SKM-1 (cell line): ENCODE measurements around the gene SLC47A2.
A peak's percentile ranks its signal among the peaks of the same experiment; 100 is the strongest.

Experiments used
- DNase-seq: peaks from one replicate; lab custom pipeline; 2025; ENCODE audit not compliant: unreplicated experiment; lab: John Stamatoyannopoulos, UW

The SLC47A2 gene

DNA sequence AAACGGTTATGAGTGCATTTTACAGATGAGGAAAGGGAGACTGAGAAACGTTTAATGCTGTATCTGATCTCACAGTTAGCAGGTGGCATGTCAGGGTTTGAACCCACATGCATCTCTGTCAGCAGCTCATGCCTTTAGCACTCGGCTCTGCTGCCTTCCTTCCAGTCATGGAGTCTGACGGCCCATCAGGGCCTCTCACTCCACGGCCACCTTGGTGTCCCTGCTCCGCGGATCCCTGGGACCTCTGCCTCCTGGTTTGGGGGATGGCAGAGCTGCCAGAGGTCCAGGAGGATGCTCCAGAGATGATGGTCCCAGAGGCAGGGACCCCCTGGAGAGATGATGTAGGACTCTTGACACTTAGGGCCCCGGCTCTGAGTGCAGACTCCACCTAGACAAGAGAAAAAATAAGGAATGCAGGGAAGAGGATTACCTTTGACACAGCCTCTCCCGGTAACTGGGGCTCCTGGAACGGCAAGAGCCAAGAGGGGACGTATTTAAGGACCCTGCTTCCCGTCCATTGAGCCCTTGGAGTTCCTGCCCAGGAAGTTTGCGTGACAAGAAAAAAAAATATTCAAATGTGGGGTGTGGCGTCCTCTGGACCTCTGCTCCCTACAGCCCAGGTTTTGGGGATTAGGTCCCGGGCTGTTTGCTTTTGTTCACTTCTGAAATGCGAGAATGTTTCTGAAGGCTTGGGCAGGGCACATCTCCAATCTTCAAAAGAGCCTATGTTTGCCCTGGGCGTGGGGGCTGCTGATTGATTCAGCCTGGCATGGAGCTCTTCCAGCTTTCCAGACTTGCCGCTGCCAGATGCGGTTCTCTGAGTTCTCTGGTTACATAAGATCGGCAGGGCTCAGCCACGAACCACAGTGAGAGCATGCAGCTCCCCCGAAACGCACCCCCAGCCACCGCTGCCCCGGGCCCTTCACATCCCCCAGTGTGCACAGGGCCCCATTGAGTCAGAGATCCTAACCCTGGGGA lies 31.7 kb upstream of the SLC47A2 start, which contains the start of gene ALDH3A1:
Gene ALDH3A1, minus strand, starts transcription at position 470 of the 978 bp plus-strand sequence. CDS start 3,169 bp downstream, outside the sequence.
- no peak for DNase-seq

DNA sequence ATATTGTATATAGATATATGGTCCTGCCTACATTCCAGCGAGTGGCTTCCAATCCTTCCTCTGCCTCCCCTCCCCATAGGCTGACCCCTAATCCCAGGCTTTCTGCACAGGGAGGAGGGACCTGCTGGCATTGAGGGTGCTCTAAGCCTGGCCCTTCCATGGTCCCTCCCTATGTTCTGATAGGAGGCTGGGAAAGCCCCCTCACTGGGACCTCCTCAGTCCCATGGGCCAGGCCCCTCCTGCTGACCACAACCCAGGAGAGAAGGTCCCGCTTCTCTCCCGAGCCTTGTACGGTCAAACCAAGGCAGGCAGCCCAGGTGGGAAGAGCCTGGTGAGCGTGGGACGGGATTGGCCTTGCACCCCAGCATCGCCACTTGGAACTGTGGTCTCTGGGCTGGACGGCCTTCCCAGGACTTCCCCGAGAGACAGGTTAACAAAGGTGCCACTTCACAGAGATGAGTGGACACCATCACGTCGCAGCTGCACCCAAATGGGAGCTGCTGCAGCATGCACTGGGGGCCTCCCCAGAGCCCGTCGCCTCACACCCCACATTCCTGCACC lies 30.9 kb upstream of the SLC47A2 start:
- no peak for DNase-seq

DNA sequence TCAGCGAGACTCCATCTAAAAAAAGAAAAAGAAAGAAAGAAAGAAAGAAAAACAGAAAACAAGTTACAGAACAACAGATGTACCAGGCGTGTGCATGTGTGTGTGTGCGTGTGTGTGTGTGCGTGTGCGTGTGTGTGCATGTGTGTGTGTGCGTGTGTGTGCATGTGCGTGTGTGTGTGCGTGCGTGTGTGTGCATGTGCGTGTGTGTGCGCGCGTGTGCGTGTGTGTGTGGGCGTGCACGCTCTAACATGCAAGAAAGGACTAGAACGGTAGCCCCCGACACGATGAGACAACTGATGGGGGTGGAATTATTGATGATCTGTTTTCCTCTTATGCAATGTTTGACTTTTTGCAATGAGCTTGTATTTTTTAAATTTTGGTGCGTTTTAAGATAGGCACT lies 30.1 kb upstream of the SLC47A2 start:
- DNase-seq: no peak

DNA sequence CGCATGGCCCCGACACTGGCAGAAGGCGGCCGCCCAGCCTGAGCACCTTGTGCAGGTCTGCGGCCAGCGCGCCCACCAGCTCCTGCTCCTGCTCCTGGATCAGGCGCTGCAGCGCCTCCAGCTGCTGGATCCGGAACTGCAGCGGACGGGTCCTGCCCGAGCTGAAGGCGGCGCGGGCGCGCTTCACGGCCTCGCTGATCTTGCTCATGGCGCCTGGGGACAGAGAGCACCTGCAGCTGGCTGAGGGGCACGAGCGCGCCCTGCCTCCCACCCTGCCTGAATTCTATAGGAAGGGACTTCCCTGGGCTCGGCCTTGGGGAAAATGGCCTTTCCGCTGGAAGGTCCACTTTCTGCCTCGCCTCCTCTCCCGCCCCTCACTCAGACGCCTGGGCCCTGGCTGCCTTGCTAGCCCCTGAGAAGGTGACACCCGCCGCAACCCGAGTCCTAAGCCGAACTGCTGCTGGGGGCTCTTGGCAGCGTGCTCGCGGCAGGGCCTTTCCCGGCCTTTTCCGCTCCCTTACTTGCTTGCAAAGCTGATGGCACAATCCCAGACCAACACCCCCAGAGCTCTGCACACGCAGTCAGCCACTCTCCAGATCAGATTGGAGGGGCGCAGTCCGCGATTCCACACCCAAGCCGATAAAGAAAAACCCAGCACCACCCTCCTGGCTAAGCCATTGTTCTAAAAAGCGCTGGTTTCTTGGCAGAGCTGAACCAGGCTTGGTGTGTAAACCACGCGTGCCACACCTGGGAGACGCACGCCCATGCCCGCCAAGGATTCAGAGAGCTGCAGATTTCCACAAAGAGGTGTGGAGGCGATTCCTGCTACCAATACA lies 28.8 kb upstream of the SLC47A2 start:
- DNase-seq: peak; percentile 40

DNA sequence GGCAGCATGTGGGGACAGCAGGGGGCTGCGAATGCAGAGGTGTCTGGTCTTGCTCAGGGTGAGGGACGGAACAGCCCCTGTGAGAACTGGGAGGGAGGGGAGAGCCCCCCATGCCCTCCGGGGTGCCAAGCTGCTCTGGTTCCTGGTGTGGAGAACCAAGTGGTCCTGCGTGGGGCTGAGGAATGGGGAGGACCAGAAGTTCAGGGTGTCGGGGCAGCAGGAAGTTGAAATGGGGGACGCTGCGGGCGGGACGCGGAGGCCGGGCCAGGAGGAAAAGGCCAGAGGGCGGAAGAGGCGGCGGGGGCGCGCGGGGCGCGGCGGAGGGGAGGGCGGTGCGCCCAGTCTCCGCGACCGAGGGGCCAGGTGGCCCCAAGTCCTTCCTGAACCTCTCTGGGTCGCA lies 28.1 kb upstream of the SLC47A2 start:
- no peak for DNase-seq

DNA sequence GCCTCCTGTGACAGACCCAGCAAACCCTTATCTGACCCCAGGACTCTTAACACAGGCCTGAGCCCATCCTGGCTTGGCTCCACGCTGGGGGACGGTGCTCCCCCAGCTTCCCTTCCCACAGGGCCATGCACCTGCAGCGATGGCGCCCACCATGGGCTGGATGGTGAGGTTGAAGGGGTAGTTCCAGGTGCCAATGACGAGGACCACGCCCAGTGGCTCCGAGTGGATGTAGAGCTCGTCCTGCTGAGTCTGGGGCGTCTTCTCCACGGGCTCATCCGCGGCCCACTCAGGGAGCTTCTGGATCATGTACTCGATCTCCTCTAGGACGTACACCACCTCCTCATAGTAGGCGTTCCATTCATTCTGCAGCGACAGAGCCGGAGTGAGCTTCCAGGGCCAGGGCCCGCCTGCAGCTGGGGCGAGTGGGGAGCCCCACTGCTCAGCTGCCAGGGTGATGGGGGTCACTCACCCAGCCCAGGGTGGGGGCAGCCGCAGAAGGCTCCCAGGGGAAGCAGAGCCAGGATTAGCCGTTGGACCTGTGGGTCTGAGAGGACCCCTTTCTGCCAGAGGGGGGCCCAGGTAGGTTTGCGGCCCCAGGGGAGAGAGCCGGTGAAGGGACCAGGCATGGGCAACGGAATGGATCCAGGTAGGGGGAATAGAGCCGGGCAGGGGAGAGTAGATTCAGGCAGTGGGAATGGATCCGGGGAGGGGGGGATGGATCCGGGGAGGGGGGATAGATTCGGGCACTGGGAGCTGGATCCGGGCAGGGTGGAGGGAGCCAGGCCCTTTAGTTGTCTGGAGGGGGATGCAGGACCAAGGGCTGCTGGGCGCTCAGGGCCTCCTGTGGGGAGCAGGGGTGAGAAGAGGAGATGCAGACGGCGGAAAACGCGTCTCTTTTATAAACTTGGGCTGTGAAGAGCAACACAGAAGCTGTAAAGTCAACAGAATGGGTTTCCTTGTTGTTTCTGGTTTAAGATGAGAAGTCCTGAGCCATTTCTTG lies 27.0 kb upstream of the SLC47A2 start:
- DNase-seq: no peak

DNA sequence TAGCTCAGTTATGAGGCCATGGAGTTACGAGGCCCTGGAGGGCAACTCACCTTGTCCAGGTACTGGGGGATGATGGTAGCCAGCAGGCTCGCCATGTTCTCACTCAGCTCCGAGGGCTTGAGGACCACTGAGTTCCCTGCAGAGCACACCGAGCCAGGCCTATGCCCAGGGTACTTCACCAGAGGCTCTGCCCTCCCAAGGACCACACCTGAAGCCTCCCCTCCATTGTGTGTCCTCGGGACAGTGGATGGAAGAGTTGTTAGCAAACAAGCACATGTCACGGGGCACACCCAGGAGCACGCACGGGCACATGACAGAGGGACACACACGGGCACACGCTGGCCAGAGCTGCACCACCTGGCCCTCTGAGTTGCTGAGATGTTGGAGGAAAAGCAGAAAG lies 26.1 kb upstream of the SLC47A2 start:
- no peak for DNase-seq

DNA sequence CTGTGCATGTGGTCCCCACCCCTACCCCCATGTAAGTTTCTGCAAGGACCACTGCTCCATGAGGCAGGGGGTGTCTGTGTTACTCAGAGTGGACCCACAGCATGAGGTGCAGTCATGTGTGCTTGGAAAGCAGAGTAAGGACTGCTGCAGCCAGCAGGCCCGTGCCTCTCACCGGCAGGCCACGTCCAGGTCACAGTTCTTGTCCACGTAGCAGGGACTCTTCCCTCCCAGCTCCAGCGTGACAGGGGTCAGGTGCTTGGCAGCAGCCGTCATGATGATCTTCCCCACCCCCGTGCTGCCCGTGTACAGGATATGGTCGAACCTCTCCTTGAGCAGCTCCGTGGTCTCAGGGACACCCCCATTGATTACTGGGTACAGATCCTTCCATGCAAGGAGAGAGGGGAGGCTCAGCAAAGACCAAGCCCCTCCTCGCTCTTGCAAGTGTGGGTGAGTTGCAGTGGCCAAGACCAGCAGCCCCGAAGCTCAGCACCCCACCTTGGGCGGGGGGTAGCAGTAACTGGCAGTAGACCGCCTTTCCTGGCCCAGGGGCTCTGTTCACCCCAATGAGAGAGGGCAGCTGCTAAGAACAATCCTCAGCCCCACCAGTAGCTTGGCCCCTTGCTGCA lies 25.6 kb upstream of the SLC47A2 start:
- no peak for DNase-seq

DNA sequence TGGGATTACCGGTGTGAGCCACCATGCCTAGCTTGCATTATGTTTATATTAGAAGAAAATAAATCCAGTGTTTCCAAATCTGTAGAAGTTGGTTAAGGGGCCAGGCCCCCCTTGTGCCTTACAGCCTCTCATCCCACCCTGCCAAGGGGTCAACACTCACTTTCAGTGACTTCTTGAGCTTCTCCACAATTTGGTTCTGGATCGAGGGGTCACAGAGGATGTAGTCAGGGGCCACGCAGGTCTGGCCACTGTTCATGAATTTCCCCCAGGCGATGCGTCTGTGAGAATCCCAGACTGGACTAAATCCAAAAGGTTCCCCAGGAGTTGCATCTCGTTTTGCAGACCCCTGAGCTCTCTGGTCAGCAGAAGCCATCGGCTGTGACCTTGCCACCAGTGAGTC lies 24.5 kb upstream of the SLC47A2 start:
- DNase-seq: no peak

DNA sequence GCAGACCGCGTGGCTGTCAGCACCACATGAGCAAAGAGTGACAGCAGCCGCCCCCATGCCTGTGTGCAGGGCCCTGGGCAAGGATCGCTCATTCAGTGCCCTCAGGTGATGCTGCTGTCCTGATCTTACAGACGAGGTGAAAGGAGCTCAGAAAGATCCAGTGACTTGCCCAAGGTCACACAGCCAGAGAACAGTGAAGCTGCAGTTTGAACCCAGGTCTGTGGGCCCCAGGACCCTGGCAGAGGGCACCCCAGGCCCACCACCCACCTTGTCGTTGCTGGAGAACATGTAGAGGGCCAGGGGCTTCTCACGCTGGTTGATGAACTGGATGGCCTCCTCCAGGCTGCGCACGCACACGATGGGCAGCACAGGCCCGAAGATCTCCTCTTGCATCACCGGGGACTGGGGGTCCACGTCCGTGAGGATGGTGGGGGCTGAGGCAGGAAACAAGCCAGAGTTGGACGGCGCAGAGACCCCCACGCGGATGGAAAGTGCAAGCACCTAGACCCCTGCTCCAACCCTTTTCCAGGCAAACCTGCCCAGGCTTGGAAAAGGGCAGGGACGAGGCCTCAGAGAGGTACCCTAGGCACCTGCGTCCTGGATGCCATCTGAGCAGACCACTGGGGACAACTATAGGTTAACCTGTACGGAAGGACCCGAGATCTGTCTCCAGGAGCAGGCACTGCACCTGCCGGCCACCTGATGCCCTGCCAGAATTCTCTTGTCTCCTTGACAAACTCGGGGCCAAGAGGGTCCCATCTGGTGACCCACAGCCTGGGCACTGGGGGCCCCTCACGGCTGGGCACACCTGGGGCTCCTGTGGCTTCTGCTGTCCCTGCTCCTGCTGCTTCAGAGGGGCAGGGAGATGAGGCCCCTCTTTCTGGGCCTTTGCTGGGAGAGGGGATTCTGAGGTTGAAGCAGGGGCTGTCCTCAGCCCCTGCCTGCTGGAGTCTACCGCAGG lies 23.1 kb upstream of the SLC47A2 start:
- no peak for DNase-seq

DNA sequence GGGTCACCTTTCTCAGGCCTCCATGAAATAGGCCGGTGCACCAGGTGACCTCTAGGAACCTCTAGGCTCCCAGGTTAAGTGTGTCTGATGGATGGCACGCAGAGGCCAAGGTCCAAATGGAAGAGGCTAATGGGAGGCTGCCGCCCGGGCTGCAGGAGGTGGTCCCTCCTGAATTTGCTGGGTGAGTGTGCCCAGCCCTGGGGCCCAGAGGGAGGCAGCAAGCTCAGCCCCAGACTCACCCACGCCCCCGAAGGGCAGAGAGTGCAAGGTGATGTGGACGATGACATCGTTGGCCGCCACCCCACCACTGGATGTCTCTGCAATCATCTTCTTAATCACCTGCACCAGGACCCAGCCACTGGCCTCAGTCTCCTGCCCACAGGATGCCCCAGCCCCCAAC lies 22.4 kb upstream of the SLC47A2 start:
- no peak for DNase-seq

DNA sequence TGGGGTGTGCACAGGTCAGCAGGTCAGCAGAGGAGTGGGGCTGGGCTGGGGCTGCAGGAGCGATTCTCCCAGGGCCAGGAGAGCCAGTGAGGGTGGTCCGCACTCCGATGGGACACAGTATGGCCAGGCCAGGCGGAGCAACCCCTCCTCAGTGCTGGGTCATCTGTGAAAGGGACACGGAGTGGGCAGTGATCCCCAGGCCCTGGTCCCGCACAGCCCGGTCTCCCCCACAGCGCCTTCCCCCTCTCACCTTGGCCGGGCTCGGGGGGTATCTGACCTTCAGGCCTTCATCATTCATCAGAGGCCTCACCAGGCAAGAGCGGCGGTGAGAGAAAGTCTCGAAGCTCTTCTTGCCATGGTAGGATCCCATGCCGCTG lies 21.7 kb upstream of the SLC47A2 start:
- DNase-seq: no peak

DNA sequence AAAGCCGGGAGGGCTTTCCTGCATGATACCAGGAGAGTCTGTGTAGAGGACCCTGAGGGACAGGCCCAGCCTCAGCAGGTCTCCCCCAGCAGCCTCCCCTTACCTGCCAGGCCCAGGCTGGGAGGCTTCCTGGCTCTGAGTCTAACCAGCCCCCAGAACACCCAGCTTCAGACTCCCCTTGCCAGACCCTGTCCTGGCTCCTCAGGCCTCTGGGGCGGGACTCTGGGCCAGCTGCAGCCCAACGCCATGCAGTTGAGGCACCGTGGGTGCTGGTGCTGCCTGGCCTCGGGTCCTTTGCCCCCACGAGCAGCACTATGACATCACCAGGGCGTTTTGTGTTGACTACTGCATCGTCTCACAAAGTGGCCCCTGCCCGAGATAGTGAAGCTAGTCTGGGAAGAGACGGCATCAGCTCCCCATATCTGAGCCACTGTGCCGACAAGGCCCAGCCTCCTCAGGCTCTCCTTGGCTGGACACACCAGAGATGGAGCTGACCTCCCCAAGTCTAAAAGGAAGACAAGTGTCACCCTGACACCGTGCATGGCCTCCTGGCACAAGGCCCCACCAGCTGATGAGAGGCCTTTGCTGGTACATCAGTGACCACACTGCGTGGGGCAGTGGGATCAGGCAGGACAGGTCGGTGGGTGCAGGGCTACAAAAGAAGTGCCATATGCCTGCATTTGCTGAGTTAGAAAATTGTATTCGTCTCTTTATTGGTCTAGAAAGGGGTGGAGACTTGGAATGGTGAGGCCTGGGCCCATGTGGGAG lies 21.1 kb upstream of the SLC47A2 start:
- no peak for DNase-seq

DNA sequence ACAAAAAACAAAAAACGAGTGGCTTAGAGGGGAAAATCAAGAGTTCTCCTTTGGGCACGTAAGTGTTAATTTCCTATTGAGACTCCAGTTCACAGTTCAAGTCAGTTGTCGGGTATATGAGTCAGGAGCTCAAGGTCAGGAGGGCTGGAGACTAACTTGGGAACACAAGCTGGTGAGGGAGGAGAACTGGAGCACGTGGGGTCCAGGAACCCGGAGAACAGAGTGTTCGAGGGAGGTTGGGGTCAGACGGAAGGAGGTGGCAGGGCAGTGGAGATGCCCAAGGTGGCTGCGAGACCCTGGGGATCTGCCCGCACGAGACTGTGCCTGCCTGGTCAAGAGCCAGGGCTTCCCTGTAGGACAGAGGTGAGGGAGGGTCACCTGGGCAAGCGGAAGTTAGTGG lies 19.7 kb upstream of the SLC47A2 start:
- DNase-seq: no peak

DNA sequence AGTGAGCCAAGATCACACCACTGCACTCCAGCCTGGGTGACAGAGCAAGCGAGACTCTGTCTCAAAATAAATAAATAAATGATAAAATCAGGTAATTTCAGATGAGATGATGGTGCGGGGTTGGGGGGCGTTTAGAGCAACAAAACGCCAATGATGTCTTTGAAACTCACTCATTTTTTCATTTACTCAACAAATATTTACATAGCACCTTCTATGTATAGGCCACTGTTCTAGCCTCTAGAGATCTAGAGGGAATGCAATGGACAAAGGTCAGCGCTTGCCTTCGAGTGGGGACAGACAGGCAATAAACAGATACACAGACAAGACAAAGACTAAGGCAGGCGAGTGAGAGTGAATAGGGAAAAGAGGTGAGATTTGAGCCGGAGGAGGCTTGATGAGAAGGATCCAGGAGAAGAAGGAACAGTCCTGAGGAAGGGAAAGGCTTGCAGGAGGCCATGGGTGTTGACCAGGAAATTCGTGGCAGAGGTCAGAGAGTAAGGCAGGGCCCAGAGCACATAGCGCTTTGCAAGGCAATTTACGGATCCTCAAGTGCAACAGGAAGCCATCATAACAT lies 17.7 kb upstream of the SLC47A2 start:
- no peak for DNase-seq

DNA sequence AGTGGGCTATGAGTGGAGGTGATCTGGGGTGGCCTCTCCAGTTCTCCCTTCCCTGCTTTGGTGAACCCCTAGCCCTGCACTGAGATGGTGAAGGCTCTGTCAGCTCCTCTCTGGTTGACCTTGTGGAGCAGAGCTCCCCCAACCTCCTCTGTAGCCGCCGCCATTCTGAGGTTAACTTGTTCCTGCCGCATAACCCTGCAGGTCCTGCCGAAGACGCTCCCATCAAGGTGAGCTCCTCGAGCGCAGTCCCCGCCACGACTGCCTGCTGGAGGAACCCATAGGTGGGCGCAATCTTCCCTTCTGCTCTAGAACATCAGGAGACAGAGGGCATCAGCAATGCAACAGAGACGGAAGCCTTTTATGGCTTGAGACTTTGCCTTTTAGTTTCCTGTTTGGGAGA lies 15.2 kb upstream of the SLC47A2 start:
- no peak for DNase-seq

DNA sequence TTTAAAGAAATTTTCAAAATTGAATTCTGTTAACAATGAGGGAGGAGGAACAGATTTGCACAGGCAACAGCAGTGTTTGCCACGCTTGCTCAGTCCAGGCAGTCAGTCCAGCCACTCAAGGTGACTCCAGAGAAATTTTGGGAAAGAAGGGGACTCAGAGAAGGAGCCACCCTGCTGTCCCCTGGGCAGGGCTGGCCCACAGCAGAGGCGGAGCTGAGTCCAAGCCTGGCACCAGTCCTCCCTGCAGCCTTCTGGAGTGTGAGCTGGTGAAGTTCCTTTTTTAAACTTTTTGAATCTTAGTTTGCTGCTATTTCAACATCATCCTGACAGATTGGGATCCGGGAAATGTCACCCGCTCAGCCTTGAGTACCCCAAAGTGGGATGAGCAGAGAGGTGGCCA lies 14.5 kb upstream of the SLC47A2 start:
- no peak for DNase-seq

DNA sequence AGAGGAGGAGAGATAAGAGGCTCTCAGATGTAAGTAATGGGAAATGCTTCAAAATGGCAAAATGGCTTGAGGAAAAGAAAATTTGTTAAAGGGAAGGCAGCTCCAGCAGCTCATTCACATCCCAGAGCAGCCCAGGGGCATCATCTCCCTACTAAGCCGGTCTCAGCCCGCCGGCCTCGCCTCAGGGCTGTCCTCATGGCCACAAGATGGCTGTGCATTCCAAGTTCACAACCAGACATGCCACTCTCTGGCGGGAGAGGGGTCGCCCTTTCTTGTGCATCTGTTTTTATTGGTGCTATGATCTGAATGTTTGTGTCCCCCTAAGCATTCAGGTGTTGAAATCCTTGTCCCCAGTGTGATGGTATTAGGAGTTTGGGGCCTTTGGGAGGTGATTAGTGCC lies 13.5 kb upstream of the SLC47A2 start:
- no peak for DNase-seq
